ENCODE measurements around the gene ABCD1. TPM values are rescaled to one million over a fixed set of nuclear protein-coding genes. Genes with fewer than 3 reads are reported as not detected.

ABCD1 gene
- total RNA-seq, 1 donor from 2014 or later, result 27.2 TPM

GRCh38 chrX:153700376-153700945, 24.2 kb upstream of the ABCD1 start:
- no peaks in the 10 kb centered on the region for H3K9me3 Mint-ChIP-seq (ENCODE audit: unreplicated experiment)

GRCh38 chrX:153700967-153701366, 23.7 kb upstream of the ABCD1 start:
- FAIRE-seq, result no peak
- Mint-ChIP-seq H3K4me1 (ENCODE audit: low read depth, unreplicated experiment) (no peaks in the 10 kb centered on the region), H3K9me3 (ENCODE audit: unreplicated experiment) (no peaks in the 10 kb centered on the region), H3K36me3 (ENCODE audit: low read depth, unreplicated experiment) (peaks cover 4% of the 10 kb centered on the region), H3K27ac (ENCODE audit: unreplicated experiment) (no peak overlapping the region), H3K27me3 (ENCODE audit: low read depth, unreplicated experiment) (no peaks in the 10 kb centered on the region), H3K4me3 (ENCODE audit: unreplicated experiment) (no peak overlapping the region)
- no peak for DNase-seq (ENCODE audit: low read depth)
- Histone ChIP-seq H2AFZ (ENCODE audit: low read depth, low read length) (no peak overlapping the region), H3K4me1 (ENCODE audit: insufficient read depth, low read length) (peaks cover 5% of the 10 kb centered on the region), H3K79me2 (ENCODE audit: insufficient read depth, low read length) (no peaks in the 10 kb centered on the region), H3K27ac (ENCODE audit: low read depth, low read length) (no peak overlapping the region), H3K9ac (ENCODE audit: low read length) (no peak overlapping the region), H4K20me1 (ENCODE audit: insufficient read depth, low read length) (no peaks in the 10 kb centered on the region), H3K4me3 (ENCODE audit: insufficient read depth, low read depth, low read length) (no peak overlapping the region), H3K4me2 (ENCODE audit: low read length) (no peak overlapping the region), H3K9me3 (ENCODE audit: insufficient read depth, low read depth, low read length) (no peaks in the 10 kb centered on the region), H3K36me3 (ENCODE audit: insufficient read depth, low read length) (no peaks in the 10 kb centered on the region), H3K27me3 (ENCODE audit: insufficient read depth, low read length) (no peaks in the 10 kb centered on the region)
- TF ChIP-seq EZH2 (IDR thresholded peaks at IDR 0.05; ENCODE audit: insufficient read depth, low read length) (no peak), CTCF (IDR thresholded peaks at IDR 0.05; ENCODE audit: insufficient read depth, low read depth, low read length) (no peak)

More at GRCh38 chrX:153700376-153700945, 24.2 kb upstream of the ABCD1 start:
- Mint-ChIP-seq H3K27ac (ENCODE audit: unreplicated experiment) (no peak overlapping the region), H3K4me1 (ENCODE audit: low read depth, unreplicated experiment) (no peaks in the 10 kb centered on the region), H3K27me3 (ENCODE audit: low read depth, unreplicated experiment) (no peaks in the 10 kb centered on the region), H3K36me3 (ENCODE audit: low read depth, unreplicated experiment) (peaks cover 4% of the 10 kb centered on the region), H3K4me3 (ENCODE audit: unreplicated experiment) (no peak overlapping the region)
- H3K36me3 ChIP-seq (ENCODE audit: insufficient read depth, low read length), result no peaks in the 10 kb centered on the region
- H4K20me1 ChIP-seq (ENCODE audit: insufficient read depth, low read length), result no peaks in the 10 kb centered on the region
- H3K27me3 ChIP-seq (ENCODE audit: insufficient read depth, low read length), result no peaks in the 10 kb centered on the region
- DNase-seq (ENCODE audit: low read depth) (no peak), FAIRE-seq (no peak)
- no peak overlapping the region for H3K9ac ChIP-seq (ENCODE audit: low read length)
- no peaks in the 10 kb centered on the region for H3K9me3 ChIP-seq (ENCODE audit: insufficient read depth, low read depth, low read length)
- no peak for TF ChIP-seq CTCF (IDR thresholded peaks at IDR 0.05; ENCODE audit: insufficient read depth, low read depth, low read length)
- TF ChIP-seq EZH2 (IDR thresholded peaks at IDR 0.05; ENCODE audit: insufficient read depth, low read length), result no peak
- H3K4me2 ChIP-seq (ENCODE audit: low read length), result no peak overlapping the region
- H3K4me3 ChIP-seq (ENCODE audit: insufficient read depth, low read depth, low read length), result no peak overlapping the region
- no peaks in the 10 kb centered on the region for H3K79me2 ChIP-seq (ENCODE audit: insufficient read depth, low read length)
- no peak overlapping the region for H3K27ac ChIP-seq (ENCODE audit: low read depth, low read length)
- H2AFZ ChIP-seq (ENCODE audit: low read depth, low read length), result no peak overlapping the region
- H3K4me1 ChIP-seq (ENCODE audit: insufficient read depth, low read length), result peaks cover 5% of the 10 kb centered on the region

- Mint-ChIP-seq H3K9me3 (ENCODE audit: unreplicated experiment) (no peaks in the 10 kb centered on the region), H3K4me3 (ENCODE audit: unreplicated experiment) (no peak overlapping the region), H3K4me1 (ENCODE audit: low read depth, unreplicated experiment) (no peaks in the 10 kb centered on the region), H3K27ac (ENCODE audit: unreplicated experiment) (no peak overlapping the region), H3K27me3 (ENCODE audit: low read depth, unreplicated experiment) (no peaks in the 10 kb centered on the region), H3K36me3 (ENCODE audit: low read depth, unreplicated experiment) (peaks cover 4% of the 10 kb centered on the region)
- H3K4me3 ChIP-seq (ENCODE audit: insufficient read depth, low read depth, low read length), result no peak overlapping the region
- FAIRE-seq (no peak), DNase-seq (ENCODE audit: low read depth) (no peak)
- no peaks in the 10 kb centered on the region for H3K79me2 ChIP-seq (ENCODE audit: insufficient read depth, low read length)
- H3K27ac ChIP-seq (ENCODE audit: low read depth, low read length), result no peak overlapping the region
- H3K9ac ChIP-seq (ENCODE audit: low read length), result no peak overlapping the region
- no peak overlapping the region for H2AFZ ChIP-seq (ENCODE audit: low read depth, low read length)
- H3K4me1 ChIP-seq (ENCODE audit: insufficient read depth, low read length), result peaks cover 5% of the 10 kb centered on the region
- H3K27me3 ChIP-seq (ENCODE audit: insufficient read depth, low read length), result no peaks in the 10 kb centered on the region
- no peaks in the 10 kb centered on the region for H3K36me3 ChIP-seq (ENCODE audit: insufficient read depth, low read length)
- no peaks in the 10 kb centered on the region for H4K20me1 ChIP-seq (ENCODE audit: insufficient read depth, low read length)
- H3K4me2 ChIP-seq (ENCODE audit: low read length), result no peak overlapping the region
- H3K9me3 ChIP-seq (ENCODE audit: insufficient read depth, low read depth, low read length), result no peaks in the 10 kb centered on the region
- TF ChIP-seq CTCF (IDR thresholded peaks at IDR 0.05; ENCODE audit: insufficient read depth, low read depth, low read length) (no peak), EZH2 (IDR thresholded peaks at IDR 0.05; ENCODE audit: insufficient read depth, low read length) (no peak)
Measured at GRCh38 chrX:153701706-153702105, 22.9 kb upstream of the ABCD1 start.

All from astrocyte (in vitro differentiated cells and primary cell).